ENCODE data around the gene OSBPL10. TPM values are rescaled to one million over a fixed set of nuclear protein-coding genes. Genes with fewer than 3 reads are reported as not detected.
"Not testable (repeated sequence)": the region's sequence is repeated elsewhere in the genome, so short reads cannot be mapped to it uniquely, and the experiment has no call there.

OSBPL10 gene
- total RNA-seq, 1 experiment from 2014 or later: 74.7 TPM

DNA sequence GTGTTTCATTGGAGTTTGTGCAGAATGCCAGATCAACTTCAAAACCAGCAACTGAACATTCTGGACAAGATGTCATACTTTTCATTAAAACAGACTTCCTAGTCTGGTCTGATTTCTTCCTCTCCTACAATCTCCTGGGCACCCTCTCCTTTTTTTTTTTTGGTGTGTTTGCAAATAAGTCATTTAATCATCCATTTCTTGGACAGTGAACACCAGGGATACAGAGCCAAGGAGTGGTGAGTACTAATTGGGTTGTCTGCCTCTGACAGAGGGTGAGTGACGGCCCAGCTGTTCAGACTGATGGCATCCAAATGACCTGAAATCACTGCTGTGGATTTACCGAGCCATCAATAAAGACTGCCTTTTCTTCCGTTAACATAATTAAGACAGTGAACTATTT lies 290.3 kb downstream of the OSBPL10 start:
- no TSS peak for BruUV-seq (replicated peaks)
- Mint-ChIP-seq H3K9me3 (ENCODE audit: low read depth, unreplicated experiment) (no peaks in the 10 kb centered on the region), H3K27me3 (ENCODE audit: unreplicated experiment) (no peaks in the 10 kb centered on the region), H3K27ac (ENCODE audit: unreplicated experiment) (no peak overlapping the region), H3K4me1 (ENCODE audit: low read depth, unreplicated experiment) (no peaks in the 10 kb centered on the region), H3K4me3 (ENCODE audit: low read depth, unreplicated experiment) (no peak overlapping the region), H3K36me3 (ENCODE audit: insufficient read depth, unreplicated experiment) (peaks cover 5% of the 10 kb centered on the region)
- CTCF ChIA-PET: no interaction called here
- intact Hi-C loops (cut with micrococcal nuclease; ENCODE audit: unreplicated experiment): no loop called here
- no peak for DNase-seq
- TF ChIP-seq, protein P1, sequence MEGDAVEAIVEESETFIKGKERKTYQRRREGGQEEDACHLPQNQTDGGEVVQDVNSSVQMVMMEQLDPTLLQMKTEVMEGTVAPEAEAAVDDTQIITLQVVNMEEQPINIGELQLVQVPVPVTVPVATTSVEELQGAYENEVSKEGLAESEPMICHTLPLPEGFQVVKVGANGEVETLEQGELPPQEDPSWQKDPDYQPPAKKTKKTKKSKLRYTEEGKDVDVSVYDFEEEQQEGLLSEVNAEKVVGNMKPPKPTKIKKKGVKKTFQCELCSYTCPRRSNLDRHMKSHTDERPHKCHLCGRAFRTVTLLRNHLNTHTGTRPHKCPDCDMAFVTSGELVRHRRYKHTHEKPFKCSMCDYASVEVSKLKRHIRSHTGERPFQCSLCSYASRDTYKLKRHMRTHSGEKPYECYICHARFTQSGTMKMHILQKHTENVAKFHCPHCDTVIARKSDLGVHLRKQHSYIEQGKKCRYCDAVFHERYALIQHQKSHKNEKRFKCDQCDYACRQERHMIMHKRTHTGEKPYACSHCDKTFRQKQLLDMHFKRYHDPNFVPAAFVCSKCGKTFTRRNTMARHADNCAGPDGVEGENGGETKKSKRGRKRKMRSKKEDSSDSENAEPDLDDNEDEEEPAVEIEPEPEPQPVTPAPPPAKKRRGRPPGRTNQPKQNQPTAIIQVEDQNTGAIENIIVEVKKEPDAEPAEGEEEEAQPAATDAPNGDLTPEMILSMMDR (IDR thresholded peaks at IDR 0.05; ENCODE audit: unreplicated experiment): no peak

DNA sequence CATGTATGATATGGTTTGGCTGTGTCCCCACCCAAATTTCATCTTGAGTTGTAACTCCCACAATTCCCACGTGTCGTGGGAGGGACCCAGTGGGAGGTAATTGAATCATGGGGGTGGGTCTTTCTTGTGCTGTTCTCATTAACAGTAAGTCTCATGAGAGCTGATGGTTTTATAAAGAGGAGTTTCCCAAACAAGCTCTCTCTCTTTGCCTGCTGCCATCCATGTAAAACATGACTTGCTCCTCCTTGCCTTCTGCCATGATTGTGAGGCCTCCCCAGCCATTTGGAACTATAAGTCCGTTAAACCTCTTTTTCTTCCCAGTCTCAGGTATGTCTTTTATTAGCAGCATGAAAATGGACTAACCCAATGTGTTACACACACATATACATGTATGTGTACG lies 291.5 kb downstream of the OSBPL10 start:
- H3K27me3 Mint-ChIP-seq (ENCODE audit: unreplicated experiment); DNase-seq; H3K4me1 Mint-ChIP-seq (ENCODE audit: low read depth, unreplicated experiment); H3K4me3 Mint-ChIP-seq (ENCODE audit: low read depth, unreplicated experiment); BruUV-seq (replicated peaks); intact Hi-C loops (cut with micrococcal nuclease; ENCODE audit: unreplicated experiment); H3K9me3 Mint-ChIP-seq (ENCODE audit: low read depth, unreplicated experiment); H3K27ac Mint-ChIP-seq (ENCODE audit: unreplicated experiment); H3K36me3 Mint-ChIP-seq (ENCODE audit: insufficient read depth, unreplicated experiment): not testable (repeated sequence)
- CTCF ChIA-PET: interaction anchor here (0.5 kb wide), 1 partner anchor 65 kb away, joined by 13 read pairs; no protein-coding TSS in a partner anchor

DNA sequence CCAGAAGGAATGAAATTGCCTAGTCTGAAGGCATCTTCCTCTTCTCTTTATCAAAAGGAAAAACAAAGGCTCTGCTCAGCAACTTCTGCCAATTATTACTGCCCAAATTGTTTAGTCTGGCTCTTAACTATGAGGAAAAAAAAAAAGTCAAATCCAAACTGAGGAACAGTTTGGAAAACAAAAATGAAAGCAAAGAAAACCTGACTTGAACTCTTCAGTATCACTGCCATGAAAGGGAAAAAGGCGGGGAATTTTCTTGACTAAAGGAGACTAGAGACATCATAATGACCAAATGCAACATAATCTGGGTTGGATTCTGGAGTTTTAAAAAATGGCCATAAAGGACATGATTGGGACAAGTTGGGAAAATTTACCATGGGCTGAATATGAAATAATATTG lies 292.1 kb downstream of the OSBPL10 start:
- no peaks in the 10 kb centered on the region for H3K27me3 Mint-ChIP-seq (ENCODE audit: unreplicated experiment)
- H3K4me3 Mint-ChIP-seq (ENCODE audit: low read depth, unreplicated experiment): no peak overlapping the region
- no peak for DNase-seq
- CTCF ChIA-PET: no interaction called here
- TF ChIP-seq, protein P1 (IDR thresholded peaks at IDR 0.05; ENCODE audit: unreplicated experiment): no peak
- no peaks in the 10 kb centered on the region for H3K4me1 Mint-ChIP-seq (ENCODE audit: low read depth, unreplicated experiment)
- H3K27ac Mint-ChIP-seq (ENCODE audit: unreplicated experiment): no peak overlapping the region
- no peaks in the 10 kb centered on the region for H3K9me3 Mint-ChIP-seq (ENCODE audit: low read depth, unreplicated experiment)
- BruUV-seq (replicated peaks): no TSS peak
- peaks cover 5% of the 10 kb centered on the region for H3K36me3 Mint-ChIP-seq (ENCODE audit: insufficient read depth, unreplicated experiment)
- intact Hi-C loops (cut with micrococcal nuclease; ENCODE audit: unreplicated experiment): no loop called here

DNA sequence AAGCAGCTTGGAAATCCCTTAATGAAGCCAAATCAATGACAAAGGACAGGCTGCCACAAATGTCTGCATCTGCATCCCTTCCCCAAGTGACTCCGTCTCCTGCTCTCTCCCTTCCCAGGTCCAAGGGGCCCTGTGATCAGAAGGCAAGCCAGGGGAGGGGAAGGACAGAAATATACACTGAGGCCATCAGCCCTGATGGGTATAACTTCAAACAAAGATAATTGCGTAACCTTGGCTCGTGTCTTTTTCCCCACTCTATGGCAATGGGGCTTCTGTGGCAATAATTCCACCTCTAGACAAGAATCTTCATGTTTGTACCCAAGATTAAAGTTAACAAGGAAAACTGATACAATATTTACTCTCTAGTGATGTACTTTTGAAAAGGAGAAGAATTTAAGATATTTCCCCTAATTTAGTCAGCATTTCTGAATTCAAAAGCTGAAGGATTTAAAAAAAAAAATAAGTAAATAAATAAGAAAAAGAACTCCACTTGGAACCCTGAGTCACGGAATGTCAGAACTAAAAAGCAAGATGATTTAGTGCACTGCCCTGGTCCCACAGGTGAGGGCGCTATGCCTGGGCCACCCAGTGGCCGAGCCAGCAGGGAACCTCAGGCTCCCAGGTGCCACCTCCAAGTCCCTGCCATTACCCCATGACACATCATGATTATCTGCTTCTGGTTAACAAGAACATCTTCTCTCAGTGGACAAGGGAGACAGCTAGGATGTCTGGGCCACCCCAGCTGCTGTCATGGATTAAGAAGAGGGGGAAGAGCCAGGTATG lies 293.9 kb downstream of the OSBPL10 start:
- no peak overlapping the region for H3K4me3 Mint-ChIP-seq (ENCODE audit: low read depth, unreplicated experiment)
- peaks cover 10% of the 10 kb centered on the region for H3K36me3 Mint-ChIP-seq (ENCODE audit: insufficient read depth, unreplicated experiment)
- H3K27ac Mint-ChIP-seq (ENCODE audit: unreplicated experiment): no peak overlapping the region
- CTCF ChIA-PET: interaction anchor here (0.6 to 0.9 kb wide), 2 partner anchors 76 to 798 kb away, joined by 3 read pairs; no protein-coding TSS in a partner anchor
- no peaks in the 10 kb centered on the region for H3K27me3 Mint-ChIP-seq (ENCODE audit: unreplicated experiment)
- TF ChIP-seq, protein P1 (IDR thresholded peaks at IDR 0.05; ENCODE audit: unreplicated experiment): no peak
- no peak for DNase-seq
- H3K9me3 Mint-ChIP-seq (ENCODE audit: low read depth, unreplicated experiment): no peaks in the 10 kb centered on the region
- intact Hi-C loops (cut with micrococcal nuclease; ENCODE audit: unreplicated experiment): no loop called here
- no peaks in the 10 kb centered on the region for H3K4me1 Mint-ChIP-seq (ENCODE audit: low read depth, unreplicated experiment)
- BruUV-seq (replicated peaks): no TSS peak
